Effector memory CD4-positive, alpha-beta T cell (primary cell): ENCODE measurements around the gene ZNHIT2.

ENCODE experiments used
- DNase-seq, 3 donors: peaks; one replicate each; pipeline ENCODE4 v3.0.0-alpha.2; 2020
- H3K27ac ChIP-seq: 2 replicates; pipeline ENCODE4 v1.7.0; 2013; ENCODE audit warnings: mild to moderate bottlenecking, low read length, moderate library complexity; ENCODE audit not compliant: insufficient read depth, poor library complexity, severe bottlenecking
- H3K27me3 ChIP-seq: replicated peaks from 2 replicates; pipeline ENCODE4 v1.7.0; 2013; ENCODE audit warnings: mild to moderate bottlenecking, low read length; ENCODE audit not compliant: insufficient read depth, control insufficient read depth, poor library complexity, severe bottlenecking
- H3K36me3 ChIP-seq: 2 replicates; pipeline ENCODE4 v1.7.0; 2013; ENCODE audit warnings: mild to moderate bottlenecking, low read length, moderate library complexity; ENCODE audit not compliant: control insufficient read depth, insufficient read depth
- H3K4me1 ChIP-seq: 2 replicates; pipeline ENCODE4 v1.7.0; 2013; ENCODE audit warnings: low read length, mild to moderate bottlenecking; ENCODE audit not compliant: control insufficient read depth, insufficient read depth, poor library complexity, severe bottlenecking
- H3K4me3 ChIP-seq: 2 replicates; pipeline ENCODE4 v1.7.0; 2013; ENCODE audit warnings: low read length, low read depth, mild to moderate bottlenecking; ENCODE audit not compliant: insufficient read depth, poor library complexity, severe bottlenecking
- H3K9me3 ChIP-seq: 2 replicates; pipeline ENCODE4 v1.7.0; 2013; ENCODE audit warnings: mild to moderate bottlenecking, low read length, moderate library complexity; ENCODE audit not compliant: control insufficient read depth

Gene ZNHIT2

DNA sequence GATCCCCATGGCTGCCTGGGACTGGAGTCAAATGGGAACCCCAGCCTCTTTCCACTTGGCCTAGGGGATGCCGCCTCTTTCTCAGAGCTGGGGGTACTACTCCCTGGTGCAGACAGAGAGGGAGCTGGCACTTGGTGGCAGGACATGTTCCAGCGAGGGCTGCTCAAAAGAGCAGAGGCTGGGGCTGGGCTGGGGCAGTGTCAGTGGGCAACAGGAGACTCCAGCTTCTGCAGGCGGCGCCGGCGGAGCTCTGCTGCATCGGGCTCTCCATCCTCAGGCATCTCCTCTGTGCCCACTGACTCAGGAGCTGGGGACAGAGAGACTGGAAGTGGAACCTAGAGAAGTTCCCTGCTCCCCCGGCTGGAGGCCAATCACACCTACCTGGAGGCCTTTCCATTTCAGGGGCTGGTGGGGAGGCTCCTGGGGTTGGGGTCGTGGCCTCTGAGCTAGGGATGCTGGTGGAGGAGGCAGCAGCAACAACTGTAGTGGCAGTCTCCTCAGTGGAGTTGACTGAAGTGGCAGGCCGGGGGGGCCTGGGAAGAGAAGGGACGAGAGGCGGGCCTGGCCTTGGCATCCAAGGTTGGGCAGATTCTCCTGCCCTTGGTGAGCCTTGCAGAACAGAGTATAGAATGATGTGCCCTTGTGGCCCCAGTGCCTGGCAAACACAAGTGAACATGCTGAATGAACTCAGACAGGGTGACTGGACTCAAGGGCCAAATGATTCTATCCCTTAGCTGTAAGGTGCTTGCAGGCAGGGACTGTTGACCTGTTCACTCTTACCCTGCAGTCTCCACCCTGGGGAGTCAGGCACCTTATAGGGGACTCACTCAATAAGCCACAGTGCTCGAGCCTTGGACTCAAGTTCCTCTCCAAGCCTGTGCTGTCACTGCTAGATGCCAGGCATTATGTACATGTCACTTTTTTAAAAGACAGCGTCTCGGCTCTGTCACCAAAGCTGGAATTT, 11.0 kb upstream of the ZNHIT2 start:
- no peak for DNase-seq
- peaks cover 89% of the 10 kb centered on the region for H3K36me3 ChIP-seq
- H3K4me1 ChIP-seq: peaks cover 9% of the 10 kb centered on the region
- H3K27ac ChIP-seq: no peak overlapping the region
- H3K4me3 ChIP-seq: no peak overlapping the region
- H3K9me3 ChIP-seq: no peaks in the 10 kb centered on the region
- H3K27me3 ChIP-seq: no peaks in the 10 kb centered on the region

- peaks cover 86% of the 10 kb centered on the region for H3K36me3 ChIP-seq
- H3K4me3 ChIP-seq: no peak overlapping the region
- H3K4me1 ChIP-seq: peaks cover 7% of the 10 kb centered on the region
- H3K27ac ChIP-seq: no peak overlapping the region
- DNase-seq: no peak
- no peaks in the 10 kb centered on the region for H3K9me3 ChIP-seq
- H3K27me3 ChIP-seq: no peaks in the 10 kb centered on the region
Measured at GRCh38 chr11:65127473-65128181, 10.1 kb upstream of the ZNHIT2 start.

DNA sequence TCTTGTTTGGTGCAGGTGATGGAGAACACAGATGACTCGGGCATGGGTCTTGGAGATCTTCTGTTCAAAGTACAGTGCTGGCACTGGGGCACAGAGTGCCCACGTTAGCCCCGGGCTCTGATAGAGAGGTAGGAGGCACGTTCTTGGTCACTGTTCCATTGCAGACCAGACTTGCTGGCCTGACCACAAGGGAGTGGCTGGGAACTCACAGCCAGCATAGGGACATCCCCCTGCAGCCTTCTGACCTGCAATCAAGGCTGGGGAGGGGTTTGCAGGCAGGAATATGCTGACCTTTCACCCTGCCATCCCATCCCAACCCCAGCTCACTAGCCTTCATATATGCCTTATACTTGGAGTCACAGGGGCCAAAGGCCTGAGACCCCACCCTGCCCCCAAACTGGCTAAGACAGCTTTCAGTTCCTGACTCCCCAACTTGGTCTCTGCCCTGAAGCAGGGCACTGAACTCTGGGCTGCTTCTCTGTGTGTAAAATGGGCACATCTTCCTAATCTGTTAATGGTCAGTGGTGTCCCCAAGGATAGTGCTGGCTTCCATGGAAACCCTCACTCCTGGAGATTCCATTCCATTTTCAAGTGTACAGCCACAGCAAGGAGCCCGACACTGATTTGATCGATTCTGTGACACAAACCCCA, 9.2 kb upstream of the ZNHIT2 start:
- Histone ChIP-seq H3K9me3 (no peaks in the 10 kb centered on the region), H3K36me3 (peaks cover 77% of the 10 kb centered on the region), H3K27ac (no peak overlapping the region), H3K4me1 (peaks cover 7% of the 10 kb centered on the region), H3K27me3 (no peaks in the 10 kb centered on the region), H3K4me3 (no peak overlapping the region)
- no peak for DNase-seq

GRCh38 chr11:65125197-65126056, 7.9 kb upstream of the ZNHIT2 start:
- H3K36me3 ChIP-seq: peaks cover 68% of the 10 kb centered on the region
- no peaks in the 10 kb centered on the region for H3K9me3 ChIP-seq
- no peaks in the 10 kb centered on the region for H3K27me3 ChIP-seq
- H3K27ac ChIP-seq: no peak overlapping the region
- DNase-seq: no peak
- H3K4me3 ChIP-seq: no peak overlapping the region
- peaks cover 12% of the 10 kb centered on the region for H3K4me1 ChIP-seq

DNA sequence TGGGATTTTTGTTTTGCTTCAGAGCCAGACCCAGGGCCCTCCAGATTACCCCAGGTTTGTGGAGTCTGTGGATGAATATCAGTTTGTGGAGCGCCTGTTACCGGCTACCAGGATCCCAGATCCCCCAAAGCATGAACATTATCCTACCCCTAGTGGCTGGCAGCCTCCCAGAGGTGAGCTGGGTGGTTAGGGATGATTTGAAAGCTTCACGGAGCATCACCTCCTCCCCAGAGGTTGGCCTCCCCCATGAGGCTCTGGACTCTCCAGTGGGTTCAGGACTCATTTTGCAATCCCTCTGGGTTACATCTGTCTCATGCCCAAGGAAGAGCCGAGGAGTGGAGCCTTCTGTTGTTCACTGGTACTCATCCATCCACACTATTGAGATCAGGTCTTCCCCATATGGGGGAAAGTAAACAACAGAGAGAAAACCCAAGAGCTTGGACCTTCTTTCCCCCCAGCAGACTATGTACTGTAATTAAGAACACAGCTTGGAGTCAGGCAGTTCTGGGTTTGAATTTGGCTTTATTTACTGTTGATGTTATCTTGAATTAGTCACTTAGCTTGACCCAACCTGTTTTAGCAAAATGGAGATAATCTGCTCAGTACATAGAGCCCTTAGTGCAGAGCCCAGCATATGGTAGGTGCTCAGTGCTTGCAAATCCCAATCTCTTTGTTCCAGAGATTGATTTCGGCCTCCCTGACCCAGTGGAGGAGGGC, 7.1 kb upstream of the ZNHIT2 start:
- Histone ChIP-seq H3K4me1 (peaks cover 12% of the 10 kb centered on the region), H3K4me3 (no peak overlapping the region), H3K9me3 (no peaks in the 10 kb centered on the region), H3K27me3 (no peaks in the 10 kb centered on the region), H3K27ac (no peak overlapping the region), H3K36me3 (peaks cover 68% of the 10 kb centered on the region)
- DNase-seq: no peak

DNA sequence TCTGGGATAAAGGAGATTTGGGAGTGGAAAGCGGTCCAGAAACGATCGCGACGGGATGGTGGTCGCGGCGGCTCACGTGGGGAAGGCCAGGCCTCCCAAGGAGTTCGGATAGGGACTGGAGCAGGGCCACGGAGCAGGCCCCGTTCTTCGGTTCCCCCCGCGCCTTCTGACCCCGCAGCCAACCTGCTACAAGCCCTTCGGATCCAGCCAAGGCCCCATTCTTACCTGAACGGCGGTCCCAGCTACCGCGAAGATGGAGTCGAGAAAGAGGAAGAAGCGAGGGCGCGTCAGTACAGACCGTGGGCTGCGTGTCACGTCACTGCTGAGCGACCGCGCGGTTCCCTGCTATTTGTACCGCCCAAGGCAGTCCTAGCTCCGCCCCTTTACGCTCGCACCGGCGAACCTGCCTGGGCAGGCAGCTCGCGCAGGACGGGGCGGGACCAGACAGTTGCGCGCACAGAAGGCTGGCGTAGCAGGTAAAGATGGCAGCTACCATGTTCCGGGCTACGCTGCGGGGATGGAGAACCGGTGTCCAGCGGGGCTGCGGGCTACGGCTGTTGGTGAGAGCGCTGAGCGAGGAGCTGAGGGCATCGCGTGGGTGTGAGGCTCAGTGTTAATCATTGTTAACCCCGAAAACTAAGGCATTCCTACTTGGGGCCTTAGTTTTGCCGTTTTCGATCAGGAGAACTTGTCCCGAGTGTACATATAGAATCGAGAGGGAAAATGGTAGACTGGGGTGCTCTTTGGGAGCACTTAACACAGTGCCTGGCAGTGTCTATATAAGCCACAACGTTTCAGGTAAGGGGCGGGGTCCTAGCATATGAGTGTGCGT, 4.6 kb upstream of the ZNHIT2 start, which contains the start of the genes FAU and MRPL49:
Gene FAU, minus strand, starts transcription at position 270 of the 832 bp plus-strand sequence. CDS start 321 bp downstream, outside the sequence.
Gene MRPL49, plus strand, starts transcription at position 457 of the 832 bp plus-strand sequence. Its CDS starts 26 bp downstream, at position 483.
- Histone ChIP-seq H3K27ac (peak within 1 kb of the TSS; percentile 94), H3K4me3 (peak within 1 kb of the TSS; percentile 80), H3K27me3 (no peaks in the 10 kb centered on the region), H3K36me3 (peaks cover 58% of the 10 kb centered on the region), H3K9me3 (no peaks in the 10 kb centered on the region), H3K4me1 (peaks cover 15% of the 10 kb centered on the region)
- DNase-seq: peak; percentile 97 to 98 (median 97)

GRCh38 chr11:65121447-65121864, 4.0 kb upstream of the ZNHIT2 start:
- DNase-seq: no peak
- Histone ChIP-seq H3K4me3 (peak overlapping the region; percentile 80), H3K27me3 (no peaks in the 10 kb centered on the region), H3K36me3 (peaks cover 51% of the 10 kb centered on the region), H3K27ac (peak overlapping the region; percentile 94), H3K4me1 (peaks cover 21% of the 10 kb centered on the region), H3K9me3 (no peaks in the 10 kb centered on the region)

DNA sequence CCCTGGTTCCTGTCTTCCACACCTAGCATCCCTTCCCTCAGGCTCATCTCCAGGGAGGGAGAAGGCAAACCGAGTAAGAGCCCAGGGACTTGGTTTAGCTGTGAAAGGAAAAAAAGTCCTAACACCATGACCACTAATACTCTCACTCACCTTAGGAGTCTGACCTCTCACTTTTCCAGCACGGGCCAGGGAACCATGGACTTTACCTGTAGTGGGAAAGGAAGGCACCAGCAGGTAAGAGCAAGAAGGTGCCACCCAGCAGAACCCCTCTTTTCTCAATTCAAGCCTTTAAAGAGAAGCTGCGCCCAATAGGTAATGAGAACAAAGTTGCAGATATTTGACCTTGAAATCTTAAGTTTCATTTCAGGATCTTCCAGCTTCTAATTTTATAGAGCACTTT, 3.3 kb upstream of the ZNHIT2 start:
- Histone ChIP-seq H3K4me3 (peak overlapping the region; percentile 80), H3K27me3 (no peaks in the 10 kb centered on the region), H3K27ac (peak overlapping the region; percentile 94), H3K4me1 (peaks cover 28% of the 10 kb centered on the region), H3K36me3 (peaks cover 49% of the 10 kb centered on the region), H3K9me3 (no peaks in the 10 kb centered on the region)
- no peak for DNase-seq
